ENCODE results near the gene THBD.

The THBD gene

DNA sequence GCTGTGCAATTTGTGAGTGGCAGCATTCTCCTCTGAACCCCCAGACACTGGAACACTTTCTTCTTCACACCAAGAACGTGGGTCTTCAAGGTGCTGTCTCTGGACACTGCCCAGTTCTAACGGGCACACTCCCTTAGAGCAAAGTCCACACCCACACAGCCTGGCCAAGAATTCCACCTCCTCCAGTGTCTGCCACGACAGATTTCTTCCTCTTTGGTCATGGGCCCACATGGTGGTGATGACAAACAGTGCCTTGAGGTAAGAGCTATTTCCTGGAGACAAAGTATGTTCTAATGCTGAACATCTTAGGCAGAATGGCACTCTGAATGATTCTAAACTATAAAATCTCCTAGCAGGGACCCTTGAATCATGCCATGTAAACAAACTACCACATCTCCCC, 39.8 kb downstream of the THBD start:
- H3K4me1 ChIP-seq = peaks cover 0 to 7% (median 0%) of the 10 kb centered on the region in 10 experiments; a peak in 6 of 20 replicates
- no peak overlapping the region for H3K27ac ChIP-seq
- TF ChIP-seq Cebpa-rat (IDR thresholded peaks at IDR 0.05) = no peak
- no peaks in the 10 kb centered on the region for H3K36me3 ChIP-seq
- H4K20me1 ChIP-seq = no peaks in the 10 kb centered on the region
- no peaks in the 10 kb centered on the region for H3K9me3 ChIP-seq (replicated peaks in 1 of 11)
- H3K4me2 ChIP-seq = peak overlapping the region in 4 of 11 experiments; percentile 18 to 55 (median 20); a peak in 4 of 22 replicates
- no peak overlapping the region for H3K9ac ChIP-seq
- no peaks in the 10 kb centered on the region for H3K27me3 ChIP-seq
- H3K4me3 ChIP-seq = no peak overlapping the region

DNA sequence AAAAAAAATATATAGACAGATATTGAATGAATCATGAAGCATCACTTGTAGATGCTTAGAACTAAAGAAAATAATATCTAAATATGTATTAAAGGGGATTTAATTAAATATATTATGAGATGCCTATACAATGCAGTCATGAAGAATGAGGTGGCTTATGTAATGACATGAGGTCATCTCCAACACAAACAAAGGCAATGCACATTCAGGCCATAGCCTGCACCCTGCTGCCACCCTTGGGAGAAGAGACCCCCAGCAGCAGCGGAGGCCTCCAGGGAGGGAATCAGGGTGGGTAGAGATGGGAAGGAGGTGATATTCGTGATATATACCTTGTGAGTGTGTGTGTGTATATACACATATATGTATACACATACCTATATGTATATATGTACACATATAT, 40.8 kb downstream of the THBD start:
- H3K9me3 ChIP-seq (replicated peaks in 1 of 11) = no peaks in the 10 kb centered on the region
- H3K9ac ChIP-seq = no peak overlapping the region
- H3K27me3 ChIP-seq = no peaks in the 10 kb centered on the region
- no peak for TF ChIP-seq Cebpa-rat (IDR thresholded peaks at IDR 0.05)
- no peaks in the 10 kb centered on the region for H4K20me1 ChIP-seq
- H3K27ac ChIP-seq = no peak overlapping the region
- H3K4me1 ChIP-seq = peaks cover 0 to 7% (median 0%) of the 10 kb centered on the region in 10 experiments; a peak in 6 of 20 replicates
- no peak overlapping the region for H3K4me2 ChIP-seq
- H3K36me3 ChIP-seq = no peaks in the 10 kb centered on the region
- H3K4me3 ChIP-seq = no peak overlapping the region

DNA sequence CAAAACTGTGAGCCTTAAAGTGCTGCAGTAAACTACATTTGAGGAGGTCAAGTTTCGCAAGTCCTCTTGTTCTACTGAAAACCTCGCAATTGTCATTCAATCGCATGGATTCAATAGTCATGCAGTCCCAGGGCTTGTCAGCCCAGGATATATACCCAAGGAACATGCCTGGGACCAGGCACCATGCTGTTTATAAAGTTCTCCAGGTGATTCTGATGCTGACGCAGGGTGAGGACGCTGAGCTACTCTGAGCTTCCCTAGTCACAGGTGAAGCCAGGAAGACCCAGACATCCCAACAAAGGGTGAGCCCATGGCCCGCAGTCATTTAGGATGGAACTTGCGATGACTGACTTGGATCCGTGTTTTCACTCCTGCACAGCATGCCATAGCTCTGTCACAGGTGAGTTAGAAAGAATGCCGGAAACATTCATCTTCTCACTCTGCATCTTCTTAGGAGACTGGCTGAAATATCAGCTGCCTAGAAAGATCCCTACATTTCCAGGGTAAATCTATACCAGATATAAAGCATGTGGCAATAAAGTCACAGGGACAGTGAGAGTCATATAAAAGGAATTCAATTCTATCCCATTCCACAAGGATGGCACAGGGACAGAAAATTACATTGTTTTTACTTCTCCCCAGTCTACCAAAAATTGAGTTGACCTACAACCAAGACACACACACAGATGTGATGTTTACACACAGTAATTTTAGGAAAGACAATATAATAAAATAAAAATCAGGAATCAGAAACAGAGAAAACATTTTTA, 41.4 kb downstream of the THBD start:
- Histone ChIP-seq H3K4me3 (no peak overlapping the region), H4K20me1 (no peaks in the 10 kb centered on the region), H3K4me1 (peaks cover 0 to 11% (median 0%) of the 10 kb centered on the region in 10 experiments; a peak in 7 of 20 replicates), H3K9ac (no peak overlapping the region), H3K4me2 (no peak overlapping the region), H3K27me3 (no peaks in the 10 kb centered on the region), H3K36me3 (no peaks in the 10 kb centered on the region), H3K27ac (no peak overlapping the region), H3K9me3 (replicated peaks in 1 of 11) (no peaks in the 10 kb centered on the region)
- no peak for TF ChIP-seq Cebpa-rat (IDR thresholded peaks at IDR 0.05)

DNA sequence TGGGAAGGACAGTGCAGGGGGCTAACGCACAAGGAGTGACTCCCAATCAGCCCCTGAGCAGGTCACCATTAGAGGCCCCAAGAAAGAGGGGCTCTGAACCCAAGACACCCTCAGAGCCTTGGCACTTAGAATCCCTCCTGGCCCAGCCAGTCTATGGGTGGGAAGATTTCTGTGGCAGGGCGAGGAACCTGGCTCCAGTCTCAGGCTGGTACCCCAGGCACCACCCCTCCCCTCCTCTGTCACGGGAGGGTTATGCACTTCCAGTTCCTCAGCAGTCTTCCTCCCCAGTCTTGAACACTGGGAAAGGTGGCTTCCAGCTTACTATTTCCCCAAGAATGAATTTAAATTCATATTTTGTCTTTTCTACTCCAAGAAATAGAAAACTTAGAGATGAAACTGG, 42.0 kb downstream of the THBD start:
- Histone ChIP-seq H3K36me3 (no peaks in the 10 kb centered on the region), H3K4me3 (no peak overlapping the region), H3K4me2 (no peak overlapping the region), H3K27ac (no peak overlapping the region), H3K27me3 (no peaks in the 10 kb centered on the region), H3K9me3 (replicated peaks in 1 of 11) (no peaks in the 10 kb centered on the region), H4K20me1 (no peaks in the 10 kb centered on the region), H3K4me1 (peaks cover 0 to 14% (median 0%) of the 10 kb centered on the region in 10 experiments; a peak in 7 of 20 replicates), H3K9ac (no peak overlapping the region)
- TF ChIP-seq Cebpa-rat (IDR thresholded peaks at IDR 0.05) = no peak

DNA sequence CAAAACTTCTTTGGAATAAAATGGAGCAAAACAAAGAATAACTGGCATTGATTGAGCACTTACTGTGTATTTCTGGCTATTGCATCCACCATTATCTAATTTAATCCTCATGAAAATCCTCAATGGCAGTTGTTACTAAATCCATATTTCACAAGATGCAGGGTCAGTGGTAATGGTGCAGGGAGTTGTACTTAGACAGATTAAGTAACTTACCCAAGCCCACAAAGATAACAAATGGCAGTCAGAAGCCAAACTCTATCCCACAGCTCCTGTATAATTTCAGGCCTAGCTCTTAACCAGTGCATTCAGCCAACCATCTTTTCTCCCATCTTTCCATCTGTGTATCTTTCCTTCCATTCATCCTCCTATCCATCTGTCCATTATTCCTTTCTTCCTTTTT, 43.7 kb downstream of the THBD start:
- no peak overlapping the region for H3K9ac ChIP-seq
- no peak overlapping the region for H3K27ac ChIP-seq
- H4K20me1 ChIP-seq = no peaks in the 10 kb centered on the region
- H3K9me3 ChIP-seq (replicated peaks in 1 of 11) = no peaks in the 10 kb centered on the region
- H3K4me2 ChIP-seq = no peak overlapping the region
- no peaks in the 10 kb centered on the region for H3K36me3 ChIP-seq
- no peak overlapping the region for H3K4me3 ChIP-seq
- H3K4me1 ChIP-seq = peaks cover 0 to 14% (median 2%) of the 10 kb centered on the region in 10 experiments; a peak in 7 of 20 replicates
- TF ChIP-seq Cebpa-rat (IDR thresholded peaks at IDR 0.05) = no peak
- no peaks in the 10 kb centered on the region for H3K27me3 ChIP-seq

DNA sequence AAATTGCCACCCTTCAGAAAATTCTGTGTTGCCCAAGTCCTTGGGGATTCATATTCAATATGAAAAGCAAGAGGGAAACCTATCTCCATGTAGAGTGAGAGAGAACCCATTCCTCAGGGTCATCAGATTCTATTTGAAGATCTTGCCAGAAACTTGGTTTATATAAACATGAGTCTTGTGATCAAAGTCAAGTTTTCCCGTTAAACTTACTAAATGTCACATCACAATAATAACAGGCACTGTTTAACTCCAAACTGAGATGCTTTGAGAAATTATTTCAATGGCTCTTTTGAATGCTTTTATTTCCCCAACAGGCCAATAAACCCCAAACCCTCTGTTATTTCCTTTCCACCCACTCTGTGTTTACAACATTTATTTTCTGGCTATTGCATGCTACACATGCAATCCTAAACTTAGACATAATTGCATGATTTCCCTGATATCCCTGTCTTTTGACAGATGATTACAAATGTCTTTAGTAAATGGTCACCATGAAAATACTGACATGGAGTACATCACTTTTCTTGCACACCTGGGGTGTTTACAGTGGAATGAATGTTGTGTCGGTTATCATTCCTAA, 45.5 kb downstream of the THBD start:
- no peak for TF ChIP-seq Cebpa-rat (IDR thresholded peaks at IDR 0.05)
- Histone ChIP-seq H3K4me3 (no peak overlapping the region), H4K20me1 (no peaks in the 10 kb centered on the region), H3K9ac (no peak overlapping the region), H3K36me3 (no peaks in the 10 kb centered on the region), H3K4me2 (no peak overlapping the region), H3K27ac (no peak overlapping the region), H3K27me3 (no peaks in the 10 kb centered on the region), H3K9me3 (replicated peaks in 1 of 11) (no peaks in the 10 kb centered on the region), H3K4me1 (peaks cover 0 to 8% (median 0%) of the 10 kb centered on the region in 10 experiments; a peak in 4 of 20 replicates)

DNA sequence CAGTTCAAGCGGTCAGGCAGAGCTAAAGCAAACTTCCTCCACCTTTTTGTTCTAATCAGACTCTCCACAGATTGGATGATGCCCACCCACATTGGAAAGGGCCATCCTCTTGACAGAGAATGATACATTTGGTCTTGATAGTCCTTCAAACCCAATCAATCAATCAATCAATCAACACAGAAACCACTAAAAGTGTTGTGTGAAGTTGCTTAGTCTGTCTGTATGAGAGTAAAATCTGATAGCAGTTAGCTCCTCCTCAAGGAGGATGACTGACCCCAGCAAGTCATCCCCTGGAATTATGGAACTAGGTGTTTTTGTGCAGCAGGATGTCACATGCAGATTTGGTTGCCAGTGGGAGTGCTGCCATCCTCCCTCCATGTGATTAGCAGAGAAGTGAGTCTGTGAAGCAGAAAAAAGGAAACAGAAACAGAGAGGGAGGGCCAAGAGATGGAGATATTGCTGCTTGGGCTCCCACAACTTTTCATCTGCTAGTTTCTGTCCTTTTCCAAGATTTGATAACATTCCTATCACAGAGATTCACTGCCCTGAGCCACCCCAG, 46.3 kb downstream of the THBD start:
- H3K9ac ChIP-seq = no peak overlapping the region

DNA sequence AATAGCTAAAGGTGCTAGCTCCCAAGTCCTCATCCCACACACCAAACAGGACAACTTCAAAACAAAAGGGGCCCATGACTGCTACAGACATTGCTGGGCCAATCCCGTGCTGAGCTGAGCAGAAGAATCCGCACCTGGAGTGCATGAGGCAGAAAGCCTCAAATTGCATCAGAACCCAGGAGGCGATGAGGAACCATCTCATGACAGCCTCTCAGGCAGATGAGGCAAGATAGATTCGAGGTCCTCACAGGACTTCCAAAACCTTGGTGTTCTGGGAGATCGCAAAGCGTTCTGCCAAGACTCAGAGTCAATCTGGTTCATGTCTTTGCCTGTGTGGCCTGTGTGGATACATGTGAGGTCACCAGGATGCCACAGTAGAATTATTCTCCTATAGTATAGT, 47.2 kb downstream of the THBD start:
- Histone ChIP-seq H3K27me3 (no peaks in the 10 kb centered on the region), H4K20me1 (no peaks in the 10 kb centered on the region), H3K36me3 (no peaks in the 10 kb centered on the region), H3K4me1 (peaks cover 0 to 8% (median 0%) of the 10 kb centered on the region in 10 experiments; a peak in 4 of 20 replicates), H3K9ac (no peak overlapping the region), H3K4me2 (0 out of 22 replicates have a peak overlapping the region, but pooled peaks of 1 of the 11 experiments have one; percentile 11), H3K9me3 (replicated peaks in 1 of 11) (no peaks in the 10 kb centered on the region), H3K27ac (no peak overlapping the region), H3K4me3 (no peak overlapping the region)
- no peak for TF ChIP-seq Cebpa-rat (IDR thresholded peaks at IDR 0.05)

More for the DNA sequence above, 46.3 kb downstream of the THBD start:
- TF ChIP-seq Cebpa-rat (IDR thresholded peaks at IDR 0.05) = no peak
- no peak overlapping the region for H3K4me3 ChIP-seq
- no peak overlapping the region for H3K27ac ChIP-seq
- H3K4me1 ChIP-seq = peaks cover 0 to 8% (median 0%) of the 10 kb centered on the region in 10 experiments; a peak in 4 of 20 replicates
- peak overlapping the region in 3 of 11 experiments; percentile 4 to 22 (median 6); a peak in 3 of 22 replicates for H3K4me2 ChIP-seq
- H3K36me3 ChIP-seq = no peaks in the 10 kb centered on the region
- no peaks in the 10 kb centered on the region for H3K9me3 ChIP-seq (replicated peaks in 1 of 11)
- no peaks in the 10 kb centered on the region for H3K27me3 ChIP-seq
- H4K20me1 ChIP-seq = no peaks in the 10 kb centered on the region

DNA sequence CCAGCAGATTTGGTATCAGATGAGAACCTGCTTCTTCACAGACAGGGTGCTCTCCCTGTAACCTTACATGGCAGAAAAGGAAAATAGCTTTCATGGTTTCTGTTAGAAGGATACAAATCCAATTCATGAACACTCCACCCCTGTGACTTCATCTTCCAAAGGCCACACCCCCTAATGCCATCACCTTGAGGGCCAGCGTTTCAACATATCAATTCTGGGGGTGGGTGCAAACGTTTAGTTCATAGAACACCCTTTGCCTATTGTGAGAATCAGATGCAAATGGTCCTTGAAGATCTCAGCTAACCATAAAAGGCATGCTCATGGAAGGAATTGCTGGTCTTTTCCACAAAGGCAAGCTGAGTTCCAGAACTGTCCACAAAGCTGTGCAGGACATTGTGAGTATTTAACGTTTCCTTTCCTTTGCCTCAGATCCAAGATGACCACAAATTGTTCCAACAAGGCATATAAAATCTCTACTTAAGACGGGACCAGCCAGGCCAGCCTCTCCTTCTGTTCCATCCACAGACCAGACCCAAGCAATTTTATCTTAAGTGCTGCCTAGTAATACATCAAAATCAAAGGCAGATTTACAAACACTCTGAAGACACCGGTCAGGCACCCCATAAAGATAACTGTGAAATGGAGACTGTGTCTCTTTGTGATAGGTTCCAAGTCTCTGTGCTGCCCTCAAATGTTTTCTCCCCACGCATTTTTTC, 49.1 kb downstream of the THBD start:
- Histone ChIP-seq H3K9me3 (replicated peaks in 1 of 11) (no peaks in the 10 kb centered on the region), H3K4me2 (no peak overlapping the region), H3K36me3 (no peaks in the 10 kb centered on the region), H3K9ac (no peak overlapping the region), H3K27ac (no peak overlapping the region), H4K20me1 (no peaks in the 10 kb centered on the region), H3K27me3 (peaks cover 0 to 10% (median 0%) of the 10 kb centered on the region in 11 experiments; a peak in 2 of 22 replicates), H3K4me3 (no peak overlapping the region), H3K4me1 (peaks cover 0 to 8% (median 0%) of the 10 kb centered on the region in 10 experiments; a peak in 4 of 20 replicates)
- no peak for TF ChIP-seq Cebpa-rat (IDR thresholded peaks at IDR 0.05)
